HepG2 (cell line): ENCODE data around the gene ZNF26. TPM values are rescaled to one million over a fixed set of nuclear protein-coding genes. Genes with fewer than 3 reads are reported as not detected.

ENCODE experiments used
- ATAC-seq: fragments of 200-7000 bp; cut with Tn5 transposase; 3 replicates; pipeline ENCODE4 v1.9.1; 2020; ENCODE audit warnings: mild to moderate bottlenecking, moderate library complexity
- BruUV-seq: library from RNA; stranded (reverse); fragments of 400-500 nt; replicated peaks from 2 replicates; lab custom pipeline; 2021; lab: Mats Ljungman, UMichigan
- CTCF ChIA-PET: fragments of 300-600 bp; formaldehyde crosslinking; extraction: SDS; loops from one replicate; lab custom pipeline; 2021; ENCODE audit warnings: low total read pairs, inconsistent platforms, low intra/inter-chr PET ratio; lab: Yijun Ruan, JAX
- POLR2A ChIA-PET: fragments of 350-600 bp; sonication (Branson Sonifier 250); formaldehyde crosslinking; loops from one replicate; lab custom pipeline; 2020; ENCODE audit warnings: antibody characterized with exemption, inconsistent platforms; lab: Yijun Ruan, JAX
- DNase-seq: peaks from one replicate; pipeline ENCODE4 v3.0.0-alpha.2; 2015; ENCODE audit warnings: low spot score
- FAIRE-seq: peaks from 3 replicates; lab custom pipeline; 2011; peaks lifted over from hg19 to GRCh38; lab: Jason Lieb, UNC
- H2AFZ ChIP-seq: one replicate; pipeline ENCODE4 v1.6.1; 2011; ENCODE audit warnings: low read length, inconsistent platforms
- H3K27ac ChIP-seq: fragments of 300-600 bp; 3 replicates; pipeline ENCODE4 v1.8.0; 2011; ENCODE audit warnings: mixed run types, mild to moderate bottlenecking, mixed read lengths, low read length, inconsistent platforms; ENCODE audit not compliant: insufficient read depth; ENCODE audit errors: extremely low read length
- H3K27me3 ChIP-seq, 2 experiments: fragments of 200-600 bp in 1 of 2; 2 replicates in 1 of 2; 3 replicates in 1 of 2; pipeline versions ENCODE4 v1.6.0 to v1.8.0; 2011; ENCODE audit warnings: low read length in 2 of 2, mild to moderate bottlenecking in 2 of 2, moderate library complexity in 2 of 2, inconsistent platforms in 1 of 2; ENCODE audit not compliant: insufficient read depth in 2 of 2, control insufficient read depth in 1 of 2
- H3K36me3 ChIP-seq, 2 experiments: fragments of 200-600 bp in 1 of 2; replicated peaks in 1 of 2; 2 replicates in 1 of 2; 3 replicates in 1 of 2; pipeline versions ENCODE4 v1.5.1 to v1.8.0; 2011; ENCODE audit warnings: low read length in 2 of 2, inconsistent platforms in 1 of 2; ENCODE audit not compliant: insufficient read depth in 2 of 2, control insufficient read depth in 1 of 2
- H3K4me1 ChIP-seq: 2 replicates; pipeline ENCODE4 v1.5.1; 2012; ENCODE audit warnings: low read length, inconsistent platforms; ENCODE audit not compliant: insufficient read depth
- H3K4me2 ChIP-seq: 2 replicates; pipeline ENCODE4 v1.6.0; 2011; ENCODE audit warnings: low read depth, low read length, inconsistent platforms
- H3K4me3 ChIP-seq, 3 experiments: fragments of 200-600 bp in 1 of 3; sonication (generic), shearing (Covaris generic) in 1 of 3; replicated peaks in 1 of 3; 2 replicates each; pipeline ENCODE4 v1.5.1; 2011 to 2016; ENCODE audit warnings: low read length in 3 of 3, inconsistent platforms in 2 of 3, low read depth in 2 of 3, mild to moderate bottlenecking in 2 of 3, control low read depth in 1 of 3, mixed read lengths in 1 of 3; ENCODE audit not compliant: insufficient read depth in 1 of 3
- H3K79me2 ChIP-seq: one replicate; pipeline ENCODE4 v1.6.1; 2011; ENCODE audit warnings: low read length, inconsistent platforms; ENCODE audit not compliant: insufficient read depth
- H3K9ac ChIP-seq: 2 replicates; pipeline ENCODE4 v1.6.0; 2011; ENCODE audit warnings: mild to moderate bottlenecking, low read depth, low read length, inconsistent platforms; ENCODE audit not compliant: insufficient read depth
- H3K9me3 ChIP-seq: 2 replicates; pipeline ENCODE4 v1.5.1; 2012; ENCODE audit warnings: mild to moderate bottlenecking, low read length
- H4K20me1 ChIP-seq: 2 replicates; pipeline ENCODE4 v1.6.0; 2011; ENCODE audit warnings: inconsistent platforms, mild to moderate bottlenecking, low read length, moderate library complexity; ENCODE audit not compliant: insufficient read depth
- BORCS8-MEF2B ChIP-seq: sonication (generic); formaldehyde crosslinking; IDR thresholded peaks from 2 replicates; pipeline ENCODE4 v1.8.0; 2022; ENCODE audit warnings: mild to moderate bottlenecking, missing genetic modification reagents
- FOXK2 ChIP-seq: fragments of 450-650 bp; IDR thresholded peaks from 2 replicates; pipeline ENCODE4 v1.6.1; 2016
- HCFC1 ChIP-seq: fragments of 150-350 bp; IDR thresholded peaks from 2 replicates; pipeline ENCODE4 v1.6.1; 2014; ENCODE audit warnings: low read depth, low read length
- HINFP ChIP-seq: sonication (generic); formaldehyde crosslinking; IDR thresholded peaks from 2 replicates; pipeline ENCODE4 v1.4.0; 2020; ENCODE audit warnings: low read depth, mild to moderate bottlenecking, missing genetic modification reagents
- LCORL ChIP-seq, 2 experiments: fragments of 450-650 bp in 1 of 2; sonication (generic) in 1 of 2; formaldehyde crosslinking in 1 of 2; IDR thresholded peaks; 2 replicates each; pipeline versions ENCODE4 v1.5.0 to v1.6.1; 2017 to 2020; ENCODE audit warnings: antibody characterized with exemption in 1 of 2, missing genetic modification reagents in 1 of 2
- MBNL3 ChIP-seq: fragments of 250-450 bp; sonication (Bioruptor Pico); conservative IDR thresholded peaks from 2 replicates; pipeline ENCODE4 v1.8.0; 2022; ENCODE audit warnings: mild to moderate bottlenecking, inconsistent platforms
- NBN ChIP-seq: fragments of 450-650 bp; conservative IDR thresholded peaks from 2 replicates; pipeline ENCODE4 v1.6.1; 2017
- PLRG1 ChIP-seq: fragments of 450-650 bp; conservative IDR thresholded peaks from 2 replicates; pipeline ENCODE4 v1.6.1; 2016
- SALL2 ChIP-seq: sonication (generic); formaldehyde crosslinking; IDR thresholded peaks from 2 replicates; pipeline ENCODE4 v1.8.1; 2023; ENCODE audit warnings: mild to moderate bottlenecking, missing genetic modification reagents, inconsistent platforms
- SKI ChIP-seq: fragments of 450-650 bp; IDR thresholded peaks from one replicate; pipeline ENCODE4 v1.6.1; 2018; ENCODE audit warnings: mild to moderate bottlenecking; ENCODE audit not compliant: partially characterized antibody
- SNAI1 ChIP-seq: sonication (generic); formaldehyde crosslinking; IDR thresholded peaks from 2 replicates; pipeline ENCODE4 v1.5.0; 2020; ENCODE audit warnings: mild to moderate bottlenecking, missing genetic modification reagents, borderline replicate concordance
- USF2 ChIP-seq, 2 experiments: sonication (generic) in 1 of 2; formaldehyde crosslinking in 1 of 2; IDR thresholded peaks; 2 replicates each; pipeline versions ENCODE4 v1.5.1 to v1.6.1; 2011 to 2020; ENCODE audit warnings: borderline replicate concordance in 1 of 2, low read depth in 1 of 2, low read length in 1 of 2, mild to moderate bottlenecking in 1 of 2, missing genetic modification reagents in 1 of 2, moderate library complexity in 1 of 2
- ZBTB37 ChIP-seq: sonication (generic); formaldehyde crosslinking; IDR thresholded peaks from 2 replicates; pipeline ENCODE4 v1.4.0; 2020; ENCODE audit warnings: mild to moderate bottlenecking, missing genetic modification reagents
- ZNF138 ChIP-seq: sonication (generic); formaldehyde crosslinking; IDR thresholded peaks from 2 replicates; pipeline ENCODE4 v1.5.0; 2020; ENCODE audit warnings: mild to moderate bottlenecking, low read depth, missing genetic modification reagents
- ZNF282 ChIP-seq: fragments of 450-650 bp; IDR thresholded peaks from 2 replicates; pipeline ENCODE4 v1.6.1; 2018; ENCODE audit not compliant: partially characterized antibody
- ZNF468 ChIP-seq: sonication (generic); formaldehyde crosslinking; IDR thresholded peaks from 2 replicates; pipeline ENCODE4 v1.8.0; 2022; ENCODE audit warnings: mild to moderate bottlenecking, moderate library complexity, missing genetic modification reagents
- ZNF530 ChIP-seq: sonication (generic); formaldehyde crosslinking; IDR thresholded peaks from 2 replicates; pipeline ENCODE4 v1.5.0; 2020; ENCODE audit warnings: low read depth, mild to moderate bottlenecking, missing genetic modification reagents
- ZNF557 ChIP-seq: sonication (generic); formaldehyde crosslinking; IDR thresholded peaks from 2 replicates; pipeline ENCODE4 v1.4.0; 2020; ENCODE audit warnings: missing genetic modification reagents
- ZNF839 ChIP-seq: sonication (generic); formaldehyde crosslinking; IDR thresholded peaks from 2 replicates; pipeline ENCODE4 v1.4.0; 2020; ENCODE audit warnings: missing genetic modification reagents, mild to moderate bottlenecking, borderline replicate concordance
- WGBS: methylation state at CpG from one replicate; pipeline ENCODE4 v1.1.6; 2017; ENCODE audit warnings: low lambda C conversion rate; 5-methylcytosine and 5-hydroxymethylcytosine counted together
- in situ Hi-C: cut with HindIII; loops from 2 replicates; pipeline ENCODE4 v1.10.0; 2017; ENCODE audit warnings: low pct_unique_long_range_greater_than_20kb; ENCODE audit not compliant: extremely low pct_ligation_motif_present
- intact Hi-C: fragments of 100-400 bp; cut with micrococcal nuclease; formaldehyde crosslinking; loops from one replicate; pipeline ENCODE4 v1.10.0; 2022; ENCODE audit not compliant: unreplicated experiment
- polyA plus RNA-seq, 8 experiments: library from polyadenylated mRNA; depleted of rRNA in 3 of 8; stranded (reverse) in 7 of 8; unstranded in 1 of 8; fragments of >200 nt; fragmentation: Illumina TruSeq in 4 of 8; extraction: Trizol in 4 of 8; gene quantifications; 2 replicates each; pipeline versions ENCODE4 v1.2.1 to v1.2.3, GENCODE V29; 2011 to 2016; ENCODE audit warnings: low read depth in 4 of 8, missing spikeins in 1 of 8, mixed read lengths in 1 of 8; ENCODE audit not compliant: insufficient read depth in 1 of 8
- total RNA-seq, 5 experiments: library from RNA; depleted of rRNA; stranded (reverse); fragments of >200 nt; fragmentation: Illumina TruSeq; extraction: Trizol; gene quantifications; 2 replicates each; pipeline ENCODE4 v1.2.3, GENCODE V29; 2016; ENCODE audit warnings: low read depth in 1 of 5

ZNF26 gene
- total and polyA plus RNA-seq, 2 of the 13 experiments (the other 11 are each of a cell fraction or from before 2014, with no cell fraction given): 3.8 to 6.5 TPM

GRCh38 chr12:132950844-132951535, 35.2 kb upstream of the ZNF26 start (continued):
- TF ChIP-seq USF2 (IDR thresholded peaks at IDR 0.05; ENCODE audit: low read depth, low read length) (0 out of 2 replicates have a peak, but pooled peaks have one; percentile 1), USF2 (CRISPR knock-in tag; IDR thresholded peaks at IDR 0.05; ENCODE audit: borderline replicate concordance) (no peak), HINFP (CRISPR knock-in tag) (no peak), SALL2 (CRISPR knock-in tag) (no peak), ZNF468 (no peak), SNAI1 (CRISPR knock-in tag) (no peak), FOXK2 (no peak), SKI (no peak), ZNF530 (CRISPR knock-in tag) (no peak)

- Histone ChIP-seq H4K20me1 (no peaks in the 10 kb centered on the region), H3K9ac (no peak overlapping the region), H3K27me3 (no peaks in the 10 kb centered on the region; a peak in 1 of 5 replicates), H3K79me2 (peaks cover 14% of the 10 kb centered on the region), H3K9me3 (peaks cover 73% of the 10 kb centered on the region), H3K36me3 (peaks cover 2 to 12% of the 10 kb centered on the region in 2 experiments; a peak in 3 of 5 replicates), H3K4me1 (peaks cover 16% of the 10 kb centered on the region), H3K4me3 (no peak overlapping the region), H3K4me2 (no peak overlapping the region), H2AFZ (no peak overlapping the region), H3K27ac (no peak overlapping the region)
- FAIRE-seq (peak; percentile 48), DNase-seq (no peak), ATAC-seq (no peak)
- WGBS: 96% methylated on average over 8 of the region's 8 CpGs
- intact Hi-C loops: no loop called here
- ChIA-PET POLR2A (no interaction called here), CTCF (no interaction called here)
- in situ Hi-C loops: no loop called here
- no TSS peak for BruUV-seq
- no peak for TF ChIP-seq HCFC1
- TF ChIP-seq LCORL (IDR thresholded peaks at IDR 0.05): peak; percentile 55; the same call in 1 of the 2 replicates
- TF ChIP-seq LCORL (CRISPR knock-in tag; IDR thresholded peaks at IDR 0.05): no peak
- TF ChIP-seq ZNF557 (CRISPR knock-in tag): no peak
- no peak for TF ChIP-seq MBNL3 (CRISPR knock-in tag)
- peak; percentile 40 for TF ChIP-seq ZNF282
- TF ChIP-seq PLRG1: 0 out of 2 replicates have a peak, but pooled peaks have one; percentile 28
- no peak for TF ChIP-seq ZNF138
- TF ChIP-seq ZNF839: no peak
- peak; percentile 96; the same call in 1 of the 2 replicates for TF ChIP-seq NBN
- TF ChIP-seq ZBTB37 (CRISPR knock-in tag): no peak
- TF ChIP-seq BORCS8-MEF2B: no peak
These were observed 34.5 kb upstream of the ZNF26 start for GRCh38 chr12:132951649-132952048.
